SK-MEL-5 (cell line): Measurements from ENCODE around the gene ANOS1. TPM values are rescaled to one million over a fixed set of nuclear protein-coding genes. Genes with fewer than 3 reads are reported as not detected.
"Not testable (repeated sequence)": the region's sequence is repeated elsewhere in the genome, so short reads cannot be mapped to it uniquely, and the experiment has no call there.

Source experiments
- DNase-seq: peaks from one replicate; pipeline ENCODE4 v3.0.0-alpha.2; 2016; ENCODE audit warnings: low read depth, low spot score
- in situ Hi-C: cut with HindIII; loops from 2 replicates; pipeline ENCODE4 v1.10.0; 2016; ENCODE audit warnings: low sequenced_read_pairs, high pct_unique_total_duplicates, low pct_unique_long_range_greater_than_20kb
- total RNA-seq: library from RNA; depleted of rRNA; stranded (reverse); fragments of >200 nt; shearing (Covaris generic); gene quantifications from 2 replicates; pipeline ENCODE4 v1.2.3, GENCODE V29; 2014; rRNA removed

The ANOS1 gene
- total RNA-seq, 1 experiment from 2014 or later: not detected

- in situ Hi-C loops: no loop called here
- DNase-seq: no peak
These were observed 211.1 kb downstream of the ANOS1 start for GRCh38 chrX:8520791-8521190.

GRCh38 chrX:8520178-8520577 is 211.8 kb downstream of the ANOS1 start:
- DNase-seq: no peak
- in situ Hi-C loops: no loop called here

- in situ Hi-C loops: no loop called here
- DNase-seq: no peak
These were observed 227.5 kb downstream of the ANOS1 start for GRCh38 chrX:8504451-8504850.

GRCh38 chrX:8502101-8502500 is 229.8 kb downstream of the ANOS1 start:
- DNase-seq, in situ Hi-C loops: not testable (repeated sequence)

- in situ Hi-C loops: no loop called here
- DNase-seq: no peak
These were observed 231.7 kb downstream of the ANOS1 start for GRCh38 chrX:8500203-8500602.

GRCh38 chrX:8495036-8495435 is 236.9 kb downstream of the ANOS1 start:
- in situ Hi-C loops, DNase-seq: not testable (repeated sequence)

- in situ Hi-C loops: no loop called here
- no peak for DNase-seq
These were observed 247.5 kb downstream of the ANOS1 start for GRCh38 chrX:8484360-8484949.

Other genes with a start within 250 kb of the ANOS1 start
- not detected in 2 replicates for gene FAM9A, start 69.2 kb upstream of the ANOS1 start, total RNA-seq